HG02884 (cell line): ENCODE data around the gene RASA4B.
"Not testable (repeated sequence)": the region's sequence is repeated elsewhere in the genome, so short reads cannot be mapped to it uniquely, and the experiment has no call there.

Experiments used
- ATAC-seq: cut with Tn5 transposase; IDR thresholded peaks from one replicate; pipeline ENCODE4 v1.9.1; 2021; ENCODE audit warnings: mild to moderate bottlenecking, moderate library complexity; ENCODE audit not compliant: unreplicated experiment

Gene RASA4B

GRCh38 chr7:102517550-102518147 is at the start of gene RASA4B:
Gene RASA4B (minus strand): TSS chr7:102517777. CDS start chr7:102517710, 67 bp downstream.
- peak; percentile 67 for ATAC-seq

GRCh38 chr7:102550808-102551422 is 33.3 kb upstream of the RASA4B start, which contains the start of gene SPDYE2:
Gene SPDYE2 (plus strand): TSS chr7:102551226. CDS start chr7:102553256, 2,030 bp downstream.
- ATAC-seq: not testable (repeated sequence)

GRCh38 chr7:102546353-102546752 is 28.8 kb upstream of the RASA4B start:
- peak; percentile 73 for ATAC-seq

DNA sequence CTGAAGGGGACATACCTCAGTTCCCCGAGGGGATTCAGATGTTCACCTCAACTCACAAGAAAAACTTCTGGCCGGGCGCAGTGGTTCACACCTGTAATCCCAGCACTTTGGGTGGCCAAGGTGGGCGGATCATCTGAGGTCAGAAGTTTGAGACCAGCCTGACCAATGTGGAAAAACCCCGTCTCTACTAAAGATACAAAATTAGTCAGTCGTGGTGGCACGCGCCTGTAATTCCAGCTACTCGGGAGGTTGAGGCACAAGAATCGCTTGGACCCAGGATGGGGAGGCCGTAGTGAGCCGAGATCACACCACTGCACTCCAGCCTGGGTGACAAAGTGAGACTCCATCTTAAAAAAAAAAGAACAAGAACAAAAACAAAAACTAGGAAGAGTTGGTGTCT is 27.7 kb upstream of the RASA4B start:
- not testable (repeated sequence) for ATAC-seq

DNA sequence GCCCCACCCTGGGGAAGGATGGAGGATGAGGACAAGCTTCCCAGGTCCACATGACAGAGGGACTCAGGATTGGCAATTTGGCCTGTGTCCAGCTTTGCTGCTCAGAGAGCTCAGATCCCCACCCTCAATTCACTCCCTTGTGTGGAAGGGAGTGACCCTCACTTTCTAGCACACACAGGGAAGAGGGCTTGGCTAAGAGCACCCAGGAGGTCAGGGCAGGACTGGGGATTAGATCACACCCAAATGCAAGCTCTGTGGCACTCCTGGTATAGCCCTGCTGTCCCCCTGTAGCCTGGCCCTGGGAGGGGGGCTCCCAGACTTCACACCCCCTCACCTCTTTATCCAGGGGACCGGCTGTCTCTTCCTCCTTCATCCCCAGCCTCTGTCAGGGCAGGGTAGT is 26.8 kb upstream of the RASA4B start:
- not testable (repeated sequence) for ATAC-seq

DNA sequence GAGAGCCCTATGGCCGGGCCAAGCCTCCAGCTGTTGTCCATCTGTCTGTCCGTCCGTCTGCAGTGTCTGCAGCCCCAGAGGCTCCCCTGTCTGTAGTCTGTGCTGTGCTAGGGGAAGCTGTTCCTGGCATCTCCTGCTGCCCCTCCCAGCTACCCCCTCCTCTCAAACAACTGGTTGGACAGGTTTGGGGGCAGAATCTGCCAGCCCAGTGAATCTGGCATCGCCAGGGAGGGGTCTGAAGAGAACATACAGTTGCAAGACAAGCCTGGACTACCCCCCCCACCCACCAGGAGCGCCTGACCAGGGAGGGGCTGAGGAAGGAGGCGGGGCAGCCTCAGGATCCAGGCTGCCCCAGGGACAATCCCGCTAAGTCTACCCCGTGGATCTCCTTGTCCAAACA is 26.0 kb upstream of the RASA4B start, which contains the start of gene UPK3BL2:
Gene UPK3BL2 (minus strand): TSS at position 101 of the 400 bp plus-strand sequence. CDS start 60 bp downstream, at position 41.
- not testable (repeated sequence) for ATAC-seq

GRCh38 chr7:102542771-102543170 is 25.2 kb upstream of the RASA4B start:
- ATAC-seq: not testable (repeated sequence)

DNA sequence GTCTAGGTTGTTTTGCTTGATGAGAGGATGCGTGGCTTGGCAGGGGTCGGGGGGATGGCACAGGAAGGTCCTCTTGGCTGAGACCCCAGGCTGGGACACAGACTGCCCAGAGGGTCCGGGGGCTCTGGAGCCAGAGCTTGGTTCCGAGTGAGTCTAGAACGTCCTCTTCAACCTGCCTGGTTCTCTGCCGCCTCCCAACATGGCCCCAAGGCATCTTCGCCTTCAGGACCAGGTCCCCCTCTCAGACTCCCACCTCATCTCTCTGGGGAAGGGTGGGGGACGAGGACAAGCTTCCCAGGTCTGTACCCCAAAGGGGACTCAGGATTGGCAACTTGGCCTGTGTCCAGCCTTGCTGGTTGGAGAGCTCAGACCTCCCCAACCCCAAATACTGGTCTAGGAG is 24.5 kb upstream of the RASA4B start:
- not testable (repeated sequence) for ATAC-seq

GRCh38 chr7:102540604-102541003 is 23.0 kb upstream of the RASA4B start:
- not testable (repeated sequence) for ATAC-seq

- not testable (repeated sequence) for ATAC-seq
Measured at GRCh38 chr7:102535062-102535615, 17.6 kb upstream of the RASA4B start.

GRCh38 chr7:102532127-102532526 is 14.6 kb upstream of the RASA4B start:
- not testable (repeated sequence) for ATAC-seq

DNA sequence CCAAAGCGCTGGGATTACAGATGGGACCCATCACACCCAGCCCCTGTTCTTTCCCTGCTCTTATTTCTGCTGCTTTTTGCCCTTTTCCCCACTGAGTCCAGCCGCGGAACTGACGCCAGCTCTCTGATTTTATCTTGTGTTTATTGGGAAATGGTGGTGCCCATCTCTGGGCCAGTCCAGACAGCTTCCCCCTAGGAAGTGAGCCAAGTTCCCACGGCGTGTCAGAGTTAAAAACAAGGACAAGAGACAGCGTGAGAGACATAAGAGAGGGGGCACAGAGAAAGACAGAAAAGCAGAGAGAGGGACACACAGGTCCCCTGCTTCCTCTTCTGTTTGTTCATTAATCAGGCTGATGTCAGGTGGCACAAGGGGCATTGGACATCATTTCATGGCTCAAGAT is 14.0 kb upstream of the RASA4B start:
- not testable (repeated sequence) for ATAC-seq

DNA sequence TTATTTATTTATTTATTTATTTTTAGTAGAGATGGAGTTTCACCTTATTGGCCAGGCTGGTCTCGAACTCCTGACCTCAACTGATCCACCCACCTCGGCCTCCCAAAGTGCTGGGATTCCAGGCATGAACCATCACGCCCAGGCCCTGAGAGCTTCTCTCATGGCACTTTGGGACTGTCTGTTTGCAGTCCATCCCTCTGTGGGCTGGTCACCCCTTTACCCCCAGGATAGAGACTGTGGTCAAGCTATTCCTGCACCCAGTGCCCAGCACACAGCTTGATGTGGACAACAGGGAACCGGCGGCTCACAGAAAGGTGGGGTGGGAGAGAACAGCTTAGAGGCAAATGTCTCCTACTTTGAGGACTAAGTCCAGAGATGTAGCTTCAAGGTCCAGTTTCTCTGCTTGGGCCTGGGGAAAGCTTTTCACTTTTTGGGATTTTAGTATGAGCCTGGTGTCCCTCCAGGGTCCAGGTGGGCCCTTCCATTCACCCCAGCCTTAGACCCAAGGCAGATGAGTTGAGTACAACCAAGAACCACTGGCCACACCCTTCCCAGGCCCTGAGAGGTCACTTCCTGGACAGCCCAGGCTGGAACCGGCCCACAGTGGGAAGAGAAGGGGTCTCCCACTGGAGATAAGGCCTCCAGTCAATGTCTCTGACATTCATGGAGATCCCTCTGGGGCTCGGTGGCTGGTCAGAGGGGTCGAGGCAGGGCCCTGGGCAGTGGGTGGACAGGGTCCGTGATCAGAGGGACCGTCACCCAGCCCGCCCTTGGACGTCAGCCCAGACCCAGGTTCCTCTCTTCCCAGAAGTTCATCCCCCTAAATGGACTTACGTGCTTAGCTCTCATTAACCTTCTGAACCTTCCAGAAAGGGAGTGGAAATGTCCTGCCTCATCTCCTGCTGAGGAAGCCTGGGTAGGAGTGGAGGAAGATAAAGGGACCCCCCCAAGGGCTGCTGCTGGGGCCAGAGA is 10.5 kb upstream of the RASA4B start:
- not testable (repeated sequence) for ATAC-seq

- not testable (repeated sequence) for ATAC-seq
Measured at GRCh38 chr7:102527182-102527581, 9.6 kb upstream of the RASA4B start.

DNA sequence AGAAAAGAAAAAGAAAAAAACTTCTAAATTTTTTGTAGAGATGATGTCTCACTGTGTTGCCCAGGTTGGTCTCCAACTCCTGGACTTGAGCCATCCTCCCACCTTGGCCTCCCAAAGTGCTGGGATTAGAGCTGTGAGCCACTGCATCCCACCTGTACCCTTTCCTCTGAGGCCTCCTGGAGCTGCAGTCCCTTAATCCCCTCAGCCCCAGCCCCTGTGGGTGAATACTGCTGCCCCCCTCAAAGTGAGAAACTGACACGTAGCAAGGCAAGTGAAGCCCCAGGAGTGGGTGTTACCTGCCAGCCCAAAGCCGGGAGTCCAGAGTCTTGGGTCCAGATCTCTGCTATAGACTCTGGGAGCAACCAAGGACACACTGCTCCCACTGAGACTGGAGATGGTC is 7.2 kb upstream of the RASA4B start:
- ATAC-seq: not testable (repeated sequence)

GRCh38 chr7:102520797-102521196 is 3.2 kb upstream of the RASA4B start:
- ATAC-seq: not testable (repeated sequence)

DNA sequence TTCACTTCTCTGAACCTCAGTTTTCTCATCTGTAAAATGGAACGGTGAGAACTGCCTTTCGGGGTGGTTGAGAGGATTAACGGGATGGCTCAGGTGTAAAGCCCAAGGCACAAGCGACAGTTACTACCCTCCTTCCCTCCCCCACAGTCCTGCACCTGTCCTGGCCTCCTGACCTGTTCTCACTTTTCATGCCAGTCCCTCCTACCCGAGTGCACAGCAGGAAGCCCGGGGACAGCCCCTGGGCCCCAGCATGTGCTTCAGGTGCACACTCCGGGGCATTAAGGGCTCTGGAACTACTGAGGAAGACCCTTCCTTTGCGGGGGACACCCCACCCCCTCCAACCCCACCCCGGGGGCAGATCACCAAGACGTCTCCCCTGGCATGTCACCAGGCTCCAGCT is 626 bp downstream of the RASA4B start:
- ATAC-seq: not testable (repeated sequence)

DNA sequence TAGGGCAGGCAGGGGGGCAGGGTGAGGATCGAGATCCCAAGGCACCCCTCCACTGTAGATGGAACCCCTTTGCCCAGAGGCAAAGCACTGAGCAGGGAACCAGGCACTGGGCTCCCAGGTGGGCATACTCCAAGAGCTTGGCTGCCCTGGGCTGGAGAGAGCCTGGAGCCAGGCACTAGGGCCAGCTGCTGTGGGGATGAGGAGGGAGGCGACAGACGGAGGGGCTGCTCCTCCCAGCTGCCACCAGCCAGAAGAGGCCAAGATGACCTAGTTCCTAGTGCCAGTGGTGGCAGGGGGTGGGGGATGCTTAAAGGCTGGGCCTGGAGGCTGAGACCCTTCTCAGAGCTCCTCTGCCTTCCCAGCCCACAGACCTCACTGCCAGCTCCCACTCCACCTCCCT is 1.7 kb downstream of the RASA4B start:
- ATAC-seq: not testable (repeated sequence)

GRCh38 chr7:102514881-102515721 is 2.5 kb downstream of the RASA4B start:
- ATAC-seq: peak; percentile 73
